WTC11 (cell line): ENCODE measurements around the gene VTI1A. TPM values are rescaled to one million over a fixed set of nuclear protein-coding genes. Genes with fewer than 3 reads are reported as not detected.

ENCODE experiments used
- ATAC-seq: fragments of 200-7000 bp; cut with Tn5 transposase; 2 replicates; pipeline ENCODE4 v1.10.0; 2021; ENCODE audit warnings: mild to moderate bottlenecking, moderate library complexity
- CTCF ChIA-PET: fragments of 300-600 bp; sonication (Branson Sonifier 250); formaldehyde crosslinking; loops from one replicate; lab custom pipeline; 2021; ENCODE audit warnings: antibody characterized with exemption; lab: Charles Lee
- POLR2A ChIA-PET: fragments of 350-600 bp; sonication (Branson Sonifier 250); formaldehyde crosslinking; loops from one replicate; lab custom pipeline; 2021; ENCODE audit warnings: antibody characterized with exemption; lab: Charles Lee
- DNase-seq: peaks from one replicate; pipeline ENCODE4 v3.0.0; 2021; ENCODE audit warnings: low spot score
- H3K27ac Mint-ChIP-seq: 2 replicates; pipeline ENCODE4 v1.8.0; 2021; ENCODE audit warnings: mixed read lengths
- H3K27me3 Mint-ChIP-seq: 2 replicates; pipeline ENCODE4 v1.8.0; 2021; ENCODE audit warnings: low read depth, mild to moderate bottlenecking, moderate library complexity, mixed read lengths
- H3K36me3 Mint-ChIP-seq: 2 replicates; pipeline ENCODE4 v1.8.0; 2021; ENCODE audit warnings: mixed read lengths
- H3K4me1 Mint-ChIP-seq: 2 replicates; pipeline ENCODE4 v1.8.0; 2022; ENCODE audit warnings: mixed read lengths
- H3K4me3 Mint-ChIP-seq: 2 replicates; pipeline ENCODE4 v1.8.0; 2021; ENCODE audit warnings: mild to moderate bottlenecking, moderate library complexity, mixed read lengths
- H3K9me3 Mint-ChIP-seq: 2 replicates; pipeline ENCODE4 v1.8.0; 2021; ENCODE audit warnings: mixed read lengths
- ATF2 ChIP-seq: sonication (generic); formaldehyde crosslinking; IDR thresholded peaks from 2 replicates; pipeline ENCODE4 v1.8.1; 2022; ENCODE audit warnings: low read depth, missing genetic modification reagents, borderline replicate concordance
- EMX1 ChIP-seq: fragments of 250-450 bp; sonication (Bioruptor Pico); IDR thresholded peaks from 2 replicates; pipeline ENCODE4 v1.8.0; 2021; ENCODE audit warnings: mild to moderate bottlenecking
- GABPB1 ChIP-seq: sonication (generic); formaldehyde crosslinking; IDR thresholded peaks from 2 replicates; pipeline ENCODE4 v1.8.1; 2023; ENCODE audit warnings: mild to moderate bottlenecking, missing genetic modification reagents
- KAT7 ChIP-seq: sonication (generic); formaldehyde crosslinking; IDR thresholded peaks from 2 replicates; pipeline ENCODE4 v1.8.1; 2023; ENCODE audit warnings: missing genetic modification reagents, mild to moderate bottlenecking, borderline replicate concordance
- NFE2L1 ChIP-seq: sonication (generic); formaldehyde crosslinking; IDR thresholded peaks from 2 replicates; pipeline ENCODE4 v1.8.1; 2023; ENCODE audit warnings: missing genetic modification reagents
- NR3C1 ChIP-seq: sonication (generic); formaldehyde crosslinking; conservative IDR thresholded peaks from 2 replicates; pipeline ENCODE4 v1.8.1; 2023; ENCODE audit warnings: low read depth, mild to moderate bottlenecking, missing genetic modification reagents
- OVOL2 ChIP-seq: fragments of 250-450 bp; sonication (Bioruptor Pico); IDR thresholded peaks from 2 replicates; pipeline ENCODE4 v1.9.0; 2021; ENCODE audit warnings: mild to moderate bottlenecking, borderline replicate concordance
- PRDM15 ChIP-seq: sonication (generic); formaldehyde crosslinking; IDR thresholded peaks from 2 replicates; pipeline ENCODE4 v1.8.0; 2022; ENCODE audit warnings: missing genetic modification reagents
- PRRX2 ChIP-seq: fragments of 250-450 bp; sonication (Bioruptor Pico); IDR thresholded peaks from 2 replicates; pipeline ENCODE4 v1.8.0; 2021; ENCODE audit warnings: mild to moderate bottlenecking
- RORB ChIP-seq: fragments of 250-450 bp; sonication (Bioruptor Pico); IDR thresholded peaks from 2 replicates; pipeline ENCODE4 v1.9.0; 2021; ENCODE audit warnings: mild to moderate bottlenecking
- SP1 ChIP-seq: sonication (generic); formaldehyde crosslinking; conservative IDR thresholded peaks from 2 replicates; pipeline ENCODE4 v1.8.1; 2022; ENCODE audit warnings: missing genetic modification reagents
- TEAD4 ChIP-seq: sonication (generic); formaldehyde crosslinking; IDR thresholded peaks from 2 replicates; pipeline ENCODE4 v1.8.0; 2022; ENCODE audit warnings: mild to moderate bottlenecking, missing genetic modification reagents
- ZBTB21 ChIP-seq: sonication (generic); formaldehyde crosslinking; IDR thresholded peaks from 2 replicates; pipeline ENCODE4 v1.8.1; 2023; ENCODE audit warnings: mild to moderate bottlenecking, missing genetic modification reagents, borderline replicate concordance
- ZNF396 ChIP-seq: fragments of 250-450 bp; sonication (Bioruptor Pico); IDR thresholded peaks from 2 replicates; pipeline ENCODE4 v1.8.0; 2021; ENCODE audit warnings: mild to moderate bottlenecking, moderate library complexity, borderline replicate concordance
- total RNA-seq: library from RNA; stranded (reverse); gene quantifications from 3 replicates; pipeline ENCODE4 v1.2.3, GENCODE V29; 2021
- TF ChIP-seq, protein P1 (sequence below): fragments of 250-450 bp; sonication (Bioruptor Pico); IDR thresholded peaks from 2 replicates; pipeline ENCODE4 v2.1.2; 2022; ENCODE audit warnings: mild to moderate bottlenecking, moderate library complexity
- TF ChIP-seq, protein P2 (sequence below): sonication (generic); formaldehyde crosslinking; IDR thresholded peaks from 2 replicates; pipeline ENCODE4 v1.8.1; 2022; ENCODE audit warnings: mild to moderate bottlenecking, missing genetic modification reagents, moderate library complexity, borderline replicate concordance
- TF ChIP-seq, protein P3 (sequence below): fragments of 250-450 bp; sonication (Bioruptor Pico); conservative IDR thresholded peaks from 2 replicates; pipeline ENCODE4 v1.9.0; 2021; ENCODE audit warnings: mild to moderate bottlenecking
- TF ChIP-seq, protein P4 (sequence below): sonication (generic); formaldehyde crosslinking; IDR thresholded peaks from 2 replicates; pipeline ENCODE4 v1.8.0; 2022; ENCODE audit warnings: mild to moderate bottlenecking, missing genetic modification reagents

The VTI1A gene
- total RNA-seq, 1 experiment from 2014 or later, result 20.1 TPM

DNA sequence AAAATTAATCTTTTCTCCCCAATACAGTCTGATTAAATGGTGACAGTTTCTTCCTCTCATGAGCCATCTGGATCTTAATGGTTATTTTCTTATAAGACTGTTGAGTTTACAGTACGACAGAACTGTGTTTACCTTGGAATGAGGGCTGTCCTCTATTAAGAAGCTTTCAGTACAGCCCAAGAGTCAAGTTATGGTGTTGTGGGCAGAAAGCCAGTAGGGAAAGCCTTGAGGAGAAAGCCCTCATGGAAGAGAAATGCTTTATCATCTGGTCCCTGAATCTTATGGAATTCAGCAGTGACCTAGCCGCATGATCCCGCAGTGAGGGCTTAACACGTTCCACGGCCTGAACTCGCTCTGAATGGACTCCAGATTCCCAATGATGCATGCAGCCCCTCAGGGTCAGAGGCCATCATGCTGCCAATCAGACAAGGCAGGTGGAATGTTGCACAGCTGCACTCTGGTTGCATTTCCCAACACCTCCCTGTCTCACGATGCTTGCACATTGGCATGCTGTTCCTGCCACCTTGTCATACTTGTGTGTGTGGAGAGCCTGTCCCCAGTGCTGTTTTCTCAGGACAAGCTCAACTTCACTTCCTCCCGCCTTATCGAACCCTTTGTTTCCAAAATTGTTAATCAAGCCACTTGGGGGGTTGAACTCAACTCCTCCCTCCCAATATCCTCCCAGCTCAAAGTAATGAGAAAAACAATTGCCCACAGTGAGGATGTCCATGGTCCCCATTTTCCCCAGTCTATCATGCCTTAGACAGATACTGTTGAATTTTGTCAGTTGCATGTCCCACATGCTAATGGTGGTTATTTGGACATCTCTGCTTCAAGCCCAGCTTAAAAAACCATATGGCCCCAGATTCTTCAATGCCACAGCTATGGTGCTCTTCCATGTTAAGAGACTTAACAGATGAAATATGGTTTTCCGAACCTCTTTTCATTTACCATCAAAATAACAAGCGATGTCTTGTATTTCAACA, 291.9 kb downstream of the VTI1A start (continued):
- TF ChIP-seq PRDM15, result no peak

DNA sequence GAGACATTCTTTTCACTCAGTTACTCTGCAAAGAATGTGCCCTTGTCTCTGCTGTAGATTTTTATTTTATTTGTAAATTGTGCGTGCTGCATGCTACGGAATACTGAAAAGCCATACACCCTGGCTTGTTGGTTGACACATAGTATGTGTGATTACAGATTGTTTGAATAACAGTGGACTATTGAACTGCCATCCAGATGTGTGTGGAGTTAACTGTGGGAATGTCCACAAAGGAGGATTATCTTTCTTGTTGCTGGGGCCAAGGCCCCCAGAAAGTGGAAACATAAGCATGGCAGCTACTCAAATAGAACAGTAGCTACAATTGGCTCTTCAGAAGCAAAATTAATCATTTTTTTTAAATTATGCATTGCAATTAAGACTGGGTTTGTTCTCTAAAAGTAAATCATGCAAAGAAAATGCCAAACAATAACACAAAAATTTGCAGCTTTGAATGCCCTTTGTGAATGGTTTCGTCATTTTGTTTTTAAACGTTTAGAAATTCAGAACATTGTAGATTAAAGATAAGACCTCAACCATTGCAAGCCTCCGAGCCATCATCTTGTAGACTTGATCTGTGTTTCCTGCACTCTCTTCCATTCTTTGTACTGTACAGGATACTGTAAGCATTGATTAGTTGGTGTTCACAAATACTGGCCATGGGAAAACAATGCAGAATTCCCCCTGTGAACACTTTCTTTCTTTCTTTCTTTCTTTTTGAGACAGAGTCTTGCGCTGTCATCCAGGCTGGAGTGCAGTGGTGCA, 292.8 kb downstream of the VTI1A start:
- Mint-ChIP-seq H3K4me3 (no peak overlapping the region), H3K9me3 (no peaks in the 10 kb centered on the region)
- DNase-seq, result no peak
- no peak for ATAC-seq
- POLR2A ChIA-PET, result no interaction called here
- TF ChIP-seq KAT7 (CRISPR knock-in tag), result no peak
- no peak for TF ChIP-seq OVOL2 (CRISPR knock-in tag)
- TF ChIP-seq GABPB1 (CRISPR knock-in tag), result peak; percentile 54
- no peak for TF ChIP-seq SP1
- TF ChIP-seq, all 79 proteins: peak for 1
- H3K36me3 Mint-ChIP-seq, result no peaks in the 10 kb centered on the region
- CTCF ChIA-PET, result interaction anchor here (0.6 kb wide), 1 partner anchor 301 kb away, joined by 3 read pairs; no protein-coding TSS in a partner anchor
- H3K4me1 Mint-ChIP-seq, result peaks cover 28% of the 10 kb centered on the region
- H3K27me3 Mint-ChIP-seq, result no peaks in the 10 kb centered on the region
- no peak overlapping the region for H3K27ac Mint-ChIP-seq

- CTCF ChIA-PET, result no interaction called here
- POLR2A ChIA-PET, result no interaction called here
- Mint-ChIP-seq H3K4me3 (no peak overlapping the region), H3K27ac (no peak overlapping the region), H3K4me1 (peaks cover 24% of the 10 kb centered on the region), H3K27me3 (no peaks in the 10 kb centered on the region), H3K9me3 (no peaks in the 10 kb centered on the region), H3K36me3 (no peaks in the 10 kb centered on the region)
- no peak for ATAC-seq
- no peak for DNase-seq
- TF ChIP-seq, protein P1, sequence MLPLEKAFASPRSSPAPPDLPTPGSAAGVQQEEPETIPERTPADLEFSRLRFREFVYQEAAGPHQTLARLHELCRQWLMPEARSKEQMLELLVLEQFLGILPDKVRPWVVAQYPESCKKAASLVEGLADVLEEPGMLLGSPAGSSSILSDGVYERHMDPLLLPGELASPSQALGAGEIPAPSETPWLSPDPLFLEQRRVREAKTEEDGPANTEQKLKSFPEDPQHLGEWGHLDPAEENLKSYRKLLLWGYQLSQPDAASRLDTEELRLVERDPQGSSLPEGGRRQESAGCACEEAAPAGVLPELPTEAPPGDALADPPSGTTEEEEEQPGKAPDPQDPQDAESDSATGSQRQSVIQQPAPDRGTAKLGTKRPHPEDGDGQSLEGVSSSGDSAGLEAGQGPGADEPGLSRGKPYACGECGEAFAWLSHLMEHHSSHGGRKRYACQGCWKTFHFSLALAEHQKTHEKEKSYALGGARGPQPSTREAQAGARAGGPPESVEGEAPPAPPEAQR (CRISPR knock-in tag), result no peak
- TF ChIP-seq, protein P2, sequence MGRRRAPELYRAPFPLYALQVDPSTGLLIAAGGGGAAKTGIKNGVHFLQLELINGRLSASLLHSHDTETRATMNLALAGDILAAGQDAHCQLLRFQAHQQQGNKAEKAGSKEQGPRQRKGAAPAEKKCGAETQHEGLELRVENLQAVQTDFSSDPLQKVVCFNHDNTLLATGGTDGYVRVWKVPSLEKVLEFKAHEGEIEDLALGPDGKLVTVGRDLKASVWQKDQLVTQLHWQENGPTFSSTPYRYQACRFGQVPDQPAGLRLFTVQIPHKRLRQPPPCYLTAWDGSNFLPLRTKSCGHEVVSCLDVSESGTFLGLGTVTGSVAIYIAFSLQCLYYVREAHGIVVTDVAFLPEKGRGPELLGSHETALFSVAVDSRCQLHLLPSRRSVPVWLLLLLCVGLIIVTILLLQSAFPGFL (CRISPR knock-in tag), result no peak
- TF ChIP-seq NR3C1 (CRISPR knock-in tag), result no peak
- TF ChIP-seq, protein P3, sequence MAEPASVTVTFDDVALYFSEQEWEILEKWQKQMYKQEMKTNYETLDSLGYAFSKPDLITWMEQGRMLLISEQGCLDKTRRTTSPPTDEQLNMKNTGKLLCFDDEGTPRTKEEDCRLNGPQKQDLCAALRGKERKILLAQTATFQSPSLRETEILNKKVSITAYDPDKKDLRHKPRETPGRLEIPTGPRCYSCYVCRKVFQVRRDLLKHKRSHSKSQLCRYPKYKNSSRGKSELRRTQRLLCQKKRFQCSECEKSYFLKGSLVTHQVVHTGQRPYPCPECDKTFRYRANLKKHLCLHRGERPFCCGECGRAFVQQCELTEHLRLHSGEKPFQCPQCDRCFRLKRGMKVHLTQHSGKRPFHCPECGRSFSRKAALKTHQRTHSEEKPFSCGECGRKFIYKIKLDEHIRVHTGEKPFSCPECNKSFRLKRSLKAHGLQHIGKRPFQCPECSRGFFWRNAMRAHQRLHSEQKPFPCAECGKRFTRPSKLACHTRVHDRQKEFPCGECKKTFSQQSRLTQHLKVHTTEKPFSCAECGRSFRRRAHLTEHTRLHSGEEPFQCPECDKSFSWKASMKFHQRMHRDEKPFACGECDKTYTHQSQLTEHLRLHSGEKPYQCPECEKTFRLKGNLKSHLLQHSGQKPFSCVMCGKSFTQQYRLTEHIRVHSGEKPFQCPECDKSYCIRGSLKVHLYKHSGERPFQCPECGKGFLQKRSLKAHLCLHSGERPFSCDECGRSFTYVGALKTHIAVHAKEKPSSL (CRISPR knock-in tag), result no peak
- no peak for TF ChIP-seq EMX1 (CRISPR knock-in tag)
- no peak for TF ChIP-seq ATF2
- TF ChIP-seq, protein P4, sequence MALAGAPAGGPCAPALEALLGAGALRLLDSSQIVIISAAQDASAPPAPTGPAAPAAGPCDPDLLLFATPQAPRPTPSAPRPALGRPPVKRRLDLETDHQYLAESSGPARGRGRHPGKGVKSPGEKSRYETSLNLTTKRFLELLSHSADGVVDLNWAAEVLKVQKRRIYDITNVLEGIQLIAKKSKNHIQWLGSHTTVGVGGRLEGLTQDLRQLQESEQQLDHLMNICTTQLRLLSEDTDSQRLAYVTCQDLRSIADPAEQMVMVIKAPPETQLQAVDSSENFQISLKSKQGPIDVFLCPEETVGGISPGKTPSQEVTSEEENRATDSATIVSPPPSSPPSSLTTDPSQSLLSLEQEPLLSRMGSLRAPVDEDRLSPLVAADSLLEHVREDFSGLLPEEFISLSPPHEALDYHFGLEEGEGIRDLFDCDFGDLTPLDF, result no peak
- TF ChIP-seq RORB, result no peak
- TF ChIP-seq GABPB1 (CRISPR knock-in tag), result no peak
- no peak for TF ChIP-seq ZBTB21 (CRISPR knock-in tag)
- TF ChIP-seq PRRX2, result no peak
- no peak for TF ChIP-seq TEAD4 (CRISPR knock-in tag)
- TF ChIP-seq ZNF396, result no peak
- TF ChIP-seq NFE2L1, result no peak
Measured at GRCh38 chr10:112741830-112742402, 294.9 kb downstream of the VTI1A start.
